NCI-H2081 treated with DMSO at 0.1 percent for 48 hours (cell line): ENCODE measurements around the gene USP44.
"Not testable (repeated sequence)": the region's sequence is repeated elsewhere in the genome, so short reads cannot be mapped to it uniquely, and the experiment has no call there.

Experiments
- DNase-seq: peaks from one replicate; lab custom pipeline; 2025; lab: John Stamatoyannopoulos, UW

USP44 gene

GRCh38 chr12:95509300-95509699, 42.0 kb downstream of the USP44 start:
- no peak for DNase-seq

DNA sequence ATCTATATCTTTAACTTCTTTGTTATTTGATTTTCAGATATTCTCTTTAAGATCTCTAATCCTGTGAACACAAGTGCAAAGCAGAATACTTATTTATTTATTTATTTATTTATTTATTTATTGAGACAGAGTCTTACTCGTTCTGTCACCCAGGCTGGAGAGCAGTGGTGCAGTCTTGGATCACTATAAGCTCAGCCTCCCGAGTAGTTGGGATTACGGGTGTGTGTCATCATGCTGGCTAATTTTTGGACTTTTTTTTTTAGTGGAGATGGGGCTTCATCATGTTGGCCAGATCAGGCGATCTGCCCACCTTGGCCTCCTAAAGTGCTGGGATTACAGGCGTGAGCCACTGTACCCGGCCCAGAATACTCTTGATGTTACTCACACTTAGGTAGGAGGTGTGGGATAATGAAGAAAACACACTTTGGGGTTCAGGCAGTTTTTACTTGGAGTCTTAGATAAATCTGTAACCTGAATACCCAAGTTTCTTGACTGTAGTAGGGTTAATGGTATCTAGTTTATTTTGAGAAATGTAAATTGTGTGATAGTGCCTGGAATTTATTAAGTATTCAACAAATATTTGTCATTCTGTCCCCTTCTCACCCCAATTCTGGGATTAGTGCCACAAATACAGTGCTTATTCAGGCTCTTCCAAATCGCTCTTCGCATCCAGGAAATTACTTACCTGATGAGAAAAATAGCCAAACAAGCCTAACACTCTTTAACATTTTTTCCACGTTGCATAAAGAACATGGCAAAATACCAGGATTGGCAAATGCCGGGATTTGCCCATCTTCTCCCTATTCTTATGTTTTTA, 44.4 kb downstream of the USP44 start:
- no peak for DNase-seq

DNA sequence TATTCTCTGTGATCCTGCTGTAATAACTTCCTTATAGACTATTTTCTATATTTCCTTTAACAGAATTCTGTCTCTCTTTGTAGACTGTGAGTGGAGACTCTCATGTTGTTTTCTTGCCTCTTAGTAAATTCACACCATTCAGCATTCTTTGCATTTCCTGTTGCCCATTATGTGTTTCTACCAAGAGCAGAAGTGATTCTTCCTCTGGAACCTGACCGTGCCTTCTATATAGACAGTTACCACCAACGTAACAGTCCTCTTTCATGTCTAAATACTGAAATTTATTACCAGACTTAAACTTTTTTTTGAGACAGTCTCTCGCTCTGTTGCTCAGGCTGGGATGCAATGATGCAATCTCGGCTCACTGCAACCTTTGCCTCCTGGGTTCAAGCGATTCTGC, 46.2 kb downstream of the USP44 start:
- DNase-seq = no peak

GRCh38 chr12:95504140-95504539, 47.1 kb downstream of the USP44 start:
- DNase-seq = no peak

DNA sequence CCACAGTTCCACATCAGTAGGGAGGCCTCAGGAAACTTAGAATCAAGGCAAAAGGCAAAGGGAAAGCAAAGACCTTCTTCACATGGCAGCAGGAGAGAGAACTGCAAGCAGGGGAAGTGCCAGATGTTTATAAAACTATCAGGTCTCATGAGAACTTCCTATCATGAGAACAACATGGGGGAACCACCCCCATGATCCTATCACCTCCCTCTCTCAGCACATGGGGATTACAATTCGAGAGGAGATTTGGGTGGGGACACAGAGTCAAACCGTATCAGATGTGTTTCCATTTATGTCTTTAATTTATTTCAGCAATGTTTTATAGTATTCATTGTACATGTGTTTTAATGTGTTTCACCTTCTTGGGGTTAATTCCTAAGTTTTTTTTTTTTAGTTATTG, 51.5 kb downstream of the USP44 start:
- DNase-seq = no peak

DNA sequence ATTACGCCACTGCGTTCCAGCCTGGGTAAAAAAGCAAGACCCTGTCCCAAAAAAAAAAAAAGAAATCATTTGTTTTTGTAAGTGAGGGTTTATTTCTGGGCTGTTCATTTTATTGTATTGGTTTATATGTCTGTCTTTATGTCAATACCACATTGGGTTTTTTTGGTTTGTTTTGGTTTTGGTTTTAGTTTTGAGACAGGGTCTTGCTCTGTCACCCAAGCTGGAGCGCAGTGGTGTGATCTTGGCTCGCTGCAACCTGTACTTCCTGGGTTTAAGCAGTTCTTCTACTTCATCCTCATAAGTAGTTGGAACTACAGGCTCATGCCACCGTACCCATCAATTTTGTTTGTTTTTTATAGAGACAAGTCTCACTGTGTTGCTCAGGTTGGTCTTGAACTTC, 52.3 kb downstream of the USP44 start:
- DNase-seq = no peak

DNA sequence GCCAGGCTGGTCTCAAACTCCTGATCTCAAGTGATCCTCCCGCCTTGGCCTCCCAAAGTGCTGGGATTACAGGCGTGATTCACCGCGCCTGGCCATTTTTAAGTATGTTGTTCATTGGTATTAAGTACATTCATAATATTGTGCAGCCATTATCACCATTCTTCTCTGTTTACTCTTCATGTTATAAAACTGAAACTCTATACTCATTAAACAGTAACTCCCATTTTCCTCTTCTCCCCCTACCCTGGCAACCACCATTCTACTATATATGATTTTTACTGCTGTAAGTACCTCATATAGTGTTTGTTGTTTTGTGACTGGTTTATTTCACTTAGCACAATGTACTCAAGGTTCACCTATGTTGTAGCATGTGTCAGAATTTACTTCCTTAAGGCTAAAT, 54.2 kb downstream of the USP44 start:
- DNase-seq = no peak

- DNase-seq = no peak
Observed at GRCh38 chr12:95495433-95495832, 55.8 kb downstream of the USP44 start.

GRCh38 chr12:95494888-95495287, 56.4 kb downstream of the USP44 start:
- no peak for DNase-seq

DNA sequence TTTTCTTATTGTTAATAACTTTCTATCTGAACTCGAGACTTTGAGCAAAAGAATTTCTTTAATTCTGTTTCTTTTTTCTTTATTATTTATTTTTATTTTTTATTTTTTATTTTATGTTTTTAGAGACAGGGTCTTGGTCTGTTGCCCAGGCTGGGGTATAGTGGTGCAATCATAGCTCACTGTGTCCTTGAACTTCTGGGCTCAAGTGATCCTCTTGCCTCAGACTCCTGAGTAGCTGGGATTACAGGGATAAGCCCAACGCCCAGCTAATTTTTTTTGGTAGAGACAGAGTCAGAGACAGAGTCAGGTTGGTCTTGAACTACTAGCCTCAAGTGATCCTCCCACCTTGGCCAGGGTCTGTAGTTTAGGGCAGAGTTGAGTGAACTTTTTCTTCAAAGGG, 58.8 kb downstream of the USP44 start:
- DNase-seq = no peak

DNA sequence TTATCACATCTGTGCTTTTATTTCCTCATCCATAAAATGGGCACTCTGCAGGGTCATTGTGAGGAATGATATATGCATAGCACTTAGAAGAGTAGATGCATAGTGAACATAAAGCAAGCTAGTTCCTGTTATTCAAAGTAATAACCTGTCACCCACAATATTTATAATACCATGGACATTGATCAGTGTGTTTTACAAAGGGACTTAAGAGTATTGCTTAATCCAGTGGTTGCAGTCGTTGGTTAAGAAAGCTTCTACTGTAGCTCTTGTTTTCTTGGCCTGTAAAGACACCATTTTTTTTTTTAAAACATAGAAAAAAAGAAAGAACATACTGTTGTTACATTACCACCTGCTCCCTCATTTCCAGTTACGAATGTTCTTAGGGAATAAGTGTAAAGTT, 64.3 kb downstream of the USP44 start:
- no peak for DNase-seq

DNA sequence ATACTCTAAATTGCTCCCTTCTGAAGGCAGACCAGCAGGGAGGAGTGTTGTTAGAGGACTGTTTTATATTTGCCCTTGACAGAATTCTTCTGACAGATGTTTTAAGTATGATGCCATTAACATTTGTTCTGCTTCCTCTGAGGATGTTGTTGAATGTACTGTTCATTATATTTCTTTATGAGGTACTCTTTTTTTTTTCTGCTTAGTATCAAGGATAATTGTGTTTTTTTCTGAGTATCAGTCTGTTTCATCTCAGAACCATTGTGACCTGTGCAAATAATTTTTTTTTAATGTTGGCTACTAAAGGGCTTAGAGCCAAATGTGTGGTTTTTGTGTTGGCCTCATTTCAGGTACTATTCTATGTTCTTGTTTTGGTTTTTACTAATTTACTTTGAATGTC, 66.8 kb downstream of the USP44 start:
- no peak for DNase-seq

DNA sequence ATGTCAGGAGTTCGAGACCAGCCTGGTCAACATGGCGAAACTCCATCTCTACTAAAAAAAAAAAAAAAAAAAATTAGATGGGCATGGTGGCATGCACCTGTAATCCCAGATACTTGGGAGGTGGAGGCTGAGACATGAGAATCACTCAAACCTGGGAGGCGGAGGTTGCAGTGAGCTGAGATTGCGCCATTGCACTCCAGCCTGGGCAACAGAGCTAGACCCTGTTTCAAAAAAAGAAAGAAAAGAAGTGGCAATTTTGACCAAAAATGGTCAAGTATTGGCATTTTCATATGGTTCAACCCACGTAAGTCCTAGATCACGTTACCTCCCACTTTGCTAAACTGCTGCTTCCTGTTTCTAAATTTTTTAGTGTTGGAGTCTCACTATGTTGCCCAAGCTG, 68.7 kb downstream of the USP44 start:
- DNase-seq = not testable (repeated sequence)

GRCh38 chr12:95481888-95482287, 69.4 kb downstream of the USP44 start:
- DNase-seq = no peak

DNA sequence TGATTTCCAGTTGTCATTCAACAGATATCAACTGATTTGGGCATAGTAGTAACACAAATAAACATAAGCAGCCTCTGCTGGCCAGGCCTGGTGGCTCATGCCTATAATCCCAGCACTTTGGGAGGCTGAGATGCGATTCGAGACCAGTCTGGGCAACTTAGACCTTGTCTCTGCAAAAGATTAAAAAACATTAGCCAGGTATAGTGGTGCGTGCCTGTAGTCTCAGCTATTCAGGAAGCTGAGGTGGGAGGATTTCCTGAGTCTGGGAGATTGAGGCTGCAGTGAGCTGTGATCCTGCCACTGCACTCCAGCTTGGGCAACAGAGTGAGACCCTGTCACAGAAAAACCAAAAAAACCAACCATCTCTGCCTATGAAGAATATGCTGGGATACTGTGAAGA, 70.2 kb downstream of the USP44 start:
- no peak for DNase-seq

- no peak for DNase-seq
Observed at GRCh38 chr12:95480230-95480629, 71.0 kb downstream of the USP44 start.

DNA sequence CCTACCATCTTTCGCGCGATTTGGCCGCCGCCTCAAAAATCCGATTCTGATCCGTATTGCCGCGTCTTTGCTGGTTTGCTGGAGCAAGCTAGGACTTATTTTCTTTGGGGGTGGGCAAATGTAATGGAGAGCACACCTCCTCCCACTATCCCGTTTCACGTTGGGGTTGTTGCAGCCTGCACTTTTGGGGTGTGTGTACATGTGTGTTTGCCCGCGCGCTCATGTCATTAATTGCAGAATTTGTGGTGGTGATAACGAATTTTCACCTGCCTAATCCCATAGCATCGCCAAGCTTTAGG, 76.7 kb downstream of the USP44 start:
- no peak for DNase-seq

DNA sequence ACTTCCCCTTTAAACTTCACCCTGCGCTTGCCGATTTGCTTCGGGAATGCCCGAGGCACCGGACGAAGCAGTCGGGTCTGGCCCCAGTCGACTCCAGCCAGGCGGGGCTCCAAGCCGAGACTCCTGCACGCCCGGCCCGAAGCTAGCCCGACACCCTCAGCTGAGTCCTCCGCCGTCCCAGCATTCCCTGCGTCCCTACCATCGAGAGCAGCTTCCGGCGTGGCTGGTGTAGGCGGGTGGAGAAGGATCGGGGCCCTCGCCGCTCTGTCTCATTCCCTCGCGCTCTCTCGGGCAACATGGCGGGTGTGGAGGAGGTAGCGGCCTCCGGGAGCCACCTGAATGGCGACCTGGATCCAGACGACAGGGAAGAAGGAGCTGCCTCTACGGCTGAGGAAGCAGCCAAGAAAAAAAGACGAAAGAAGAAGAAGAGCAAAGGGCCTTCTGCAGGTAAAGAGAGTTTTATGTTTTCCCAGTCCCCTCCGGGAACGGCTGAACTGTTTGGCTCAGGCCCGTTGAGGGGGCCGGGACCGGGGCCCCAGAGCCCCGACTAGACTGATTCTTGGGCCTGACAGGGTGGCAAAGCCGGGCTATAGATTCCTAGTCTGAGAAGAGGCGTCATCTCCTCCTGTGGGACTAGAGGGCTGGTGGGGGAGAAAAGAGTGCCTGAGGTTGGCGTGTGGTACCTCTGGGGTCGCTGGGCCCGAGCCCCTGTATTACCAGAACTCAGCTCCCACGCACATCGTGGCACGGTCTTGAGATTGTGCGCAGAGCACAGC, 77.2 kb downstream of the USP44 start, which contains the start of gene METAP2:
TSS of gene METAP2 (plus strand) at position 269 of the 776 bp plus-strand sequence. CDS start at position 297, 28 bp downstream.
- peak; percentile 75 for DNase-seq

- DNase-seq = no peak
Observed at GRCh38 chr12:95473231-95473883, 77.9 kb downstream of the USP44 start.

GRCh38 chr12:95470300-95470699, 81.0 kb downstream of the USP44 start:
- no peak for DNase-seq
